GM12801 (cell line): ENCODE data around the gene FAM209A.

Experiments used
- CTCF ChIP-seq: IDR thresholded peaks from one replicate; pipeline ENCODE4 v1.5.1; 2011; ENCODE audit warnings: control low read depth; ENCODE audit not compliant: insufficient read length; ENCODE audit errors: extremely low read depth

The FAM209A gene

GRCh38 chr20:56511926-56512325, 12.6 kb upstream of the FAM209A start:
- TF ChIP-seq CTCF: no peak

GRCh38 chr20:56513161-56514150, 11.1 kb upstream of the FAM209A start:
- TF ChIP-seq CTCF: no peak

- no peak for TF ChIP-seq CTCF
Observed at GRCh38 chr20:56516631-56517030, 7.9 kb upstream of the FAM209A start.

- no peak for TF ChIP-seq CTCF
Observed at GRCh38 chr20:56517211-56517610, 7.3 kb upstream of the FAM209A start.

GRCh38 chr20:56517641-56518040, 6.9 kb upstream of the FAM209A start:
- no peak for TF ChIP-seq CTCF

- no peak for TF ChIP-seq CTCF
Observed at GRCh38 chr20:56518126-56518525, 6.4 kb upstream of the FAM209A start.

- no peak for TF ChIP-seq CTCF
Observed at GRCh38 chr20:56518721-56519398, 5.7 kb upstream of the FAM209A start.
